CD4-positive, alpha-beta T cell treated with Interleukin-15 for 4 hours (primary cell): ENCODE measurements around the gene PRKG1.
"Not testable (repeated sequence)": the region's sequence is repeated elsewhere in the genome, so short reads cannot be mapped to it uniquely, and the experiment has no call there.

Experiments
- DNase-seq: peaks from one replicate; pipeline ENCODE4 v3.0.0-alpha.2; 2020; ENCODE audit warnings: low spot score

Gene PRKG1

GRCh38 chr10:51377932-51378599, 303.8 kb downstream of the PRKG1 start:
- no peak for DNase-seq

DNA sequence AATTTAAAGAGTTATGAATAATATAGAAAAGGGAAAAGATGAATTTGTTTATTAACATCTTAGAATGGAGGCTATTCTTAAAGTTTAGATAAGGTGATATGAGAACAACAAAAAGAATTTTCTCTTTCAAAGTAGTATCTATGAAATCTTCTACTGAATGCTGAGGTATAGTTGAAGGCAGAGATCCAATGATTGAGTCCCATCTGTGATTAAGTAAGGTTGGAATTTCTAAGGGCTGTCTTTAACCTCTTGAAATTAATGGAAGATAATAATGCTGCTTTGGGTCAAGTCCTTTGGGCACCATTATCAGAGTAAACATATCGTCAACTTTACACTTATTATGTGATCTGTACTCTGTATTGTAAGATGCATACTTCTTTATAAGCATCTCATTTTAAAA, 307.9 kb downstream of the PRKG1 start:
- DNase-seq = no peak

DNA sequence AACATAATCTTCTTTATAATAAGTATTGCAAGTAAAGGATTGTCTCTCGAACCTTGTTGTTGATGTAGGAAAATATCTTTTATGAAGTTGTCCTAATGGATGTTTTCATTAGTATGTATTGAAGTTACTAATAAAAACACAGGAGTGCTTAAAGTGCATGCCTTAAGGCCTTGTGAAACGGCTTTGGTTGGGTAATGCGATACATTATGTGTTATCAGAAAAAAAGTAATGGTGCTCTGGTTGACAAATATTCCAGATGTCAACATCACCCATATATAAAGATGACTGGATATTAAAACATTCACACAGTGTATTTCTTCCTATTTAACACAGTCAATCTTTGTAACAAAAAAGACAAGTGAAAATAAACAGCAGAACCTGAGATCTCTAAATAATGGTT, 310.7 kb downstream of the PRKG1 start:
- DNase-seq = no peak

- DNase-seq = no peak
Observed at GRCh38 chr10:51386248-51386885, 312.1 kb downstream of the PRKG1 start.

- peak; percentile 4 for DNase-seq
Observed at GRCh38 chr10:51389415-51390321, 315.4 kb downstream of the PRKG1 start.

DNA sequence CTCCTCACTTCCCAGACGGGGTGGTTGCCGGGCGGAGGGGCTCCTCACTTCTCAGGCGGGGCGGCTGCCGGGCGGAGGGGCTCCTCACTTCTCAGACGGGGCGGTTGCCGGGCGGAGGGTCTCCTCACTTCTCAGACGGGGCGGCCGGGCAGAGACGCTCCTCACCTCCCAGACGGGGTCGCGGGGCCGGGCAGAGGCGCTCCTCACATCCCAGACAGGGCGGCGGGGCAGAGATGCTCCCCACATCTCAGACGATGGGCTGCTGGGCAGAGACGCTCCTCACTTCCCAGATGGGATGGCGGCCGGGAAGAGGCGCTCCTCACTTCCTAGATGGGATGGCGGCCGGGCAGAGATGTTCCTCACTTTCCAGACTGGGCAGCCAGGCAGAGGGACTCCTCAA, 318.7 kb downstream of the PRKG1 start:
- not testable (repeated sequence) for DNase-seq

DNA sequence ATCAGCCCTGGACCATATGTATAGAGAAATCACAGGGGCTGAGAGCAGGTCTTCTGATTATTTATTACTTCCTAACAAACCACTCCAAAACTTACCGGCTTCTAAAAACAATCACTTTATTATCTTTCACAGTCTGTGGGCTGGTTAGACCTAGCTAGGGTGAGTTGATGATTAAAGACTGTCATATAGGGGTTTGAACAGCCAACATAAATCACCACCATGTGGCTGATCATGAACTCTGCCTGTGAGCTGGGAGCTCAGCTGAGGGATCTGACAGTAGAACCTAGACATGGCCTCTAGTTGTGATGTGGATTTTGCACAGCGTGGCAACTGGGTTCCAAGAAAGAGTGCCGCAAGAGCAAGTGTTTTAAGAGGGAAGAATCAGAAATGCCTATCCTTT, 319.8 kb downstream of the PRKG1 start:
- no peak for DNase-seq

DNA sequence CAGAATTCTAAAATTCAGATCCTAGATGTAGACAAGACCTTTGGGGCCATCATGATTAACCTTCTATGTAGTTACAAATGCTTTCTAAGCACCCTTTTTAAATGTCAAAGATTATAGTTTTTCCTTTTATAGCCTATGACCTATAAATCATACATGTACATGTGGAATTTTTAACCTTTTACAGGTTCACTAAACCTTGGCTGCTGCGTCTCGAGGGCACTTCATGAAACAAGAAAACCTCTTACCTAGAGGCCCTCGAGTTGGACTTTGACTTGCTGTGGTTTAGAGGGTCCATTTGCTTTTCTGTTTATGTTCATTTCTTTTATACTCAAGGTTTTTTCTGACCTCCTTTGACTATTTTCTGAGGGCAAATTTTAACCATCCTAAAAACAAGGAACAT, 323.0 kb downstream of the PRKG1 start:
- no peak for DNase-seq

- DNase-seq = no peak
Observed at GRCh38 chr10:51397695-51398094, 323.4 kb downstream of the PRKG1 start.

DNA sequence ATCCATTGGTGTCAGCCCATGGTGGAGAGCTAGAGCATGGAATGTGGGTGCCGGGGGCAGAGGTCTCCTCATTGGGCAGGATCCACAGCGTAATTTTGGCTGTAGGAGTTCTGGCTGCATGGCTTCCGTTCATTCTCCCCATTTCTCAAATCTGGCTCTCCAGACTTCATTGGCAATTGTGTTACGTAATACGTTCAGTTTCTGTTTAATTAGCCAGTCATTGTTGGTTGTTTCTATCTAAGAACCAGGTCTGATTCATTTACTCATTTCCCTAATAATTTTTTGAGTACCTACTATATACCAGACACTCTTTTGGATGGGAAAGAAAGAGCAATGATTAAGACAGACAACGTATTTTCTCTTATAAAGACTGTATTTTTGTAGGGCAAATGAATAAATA, 325.6 kb downstream of the PRKG1 start:
- DNase-seq = no peak

DNA sequence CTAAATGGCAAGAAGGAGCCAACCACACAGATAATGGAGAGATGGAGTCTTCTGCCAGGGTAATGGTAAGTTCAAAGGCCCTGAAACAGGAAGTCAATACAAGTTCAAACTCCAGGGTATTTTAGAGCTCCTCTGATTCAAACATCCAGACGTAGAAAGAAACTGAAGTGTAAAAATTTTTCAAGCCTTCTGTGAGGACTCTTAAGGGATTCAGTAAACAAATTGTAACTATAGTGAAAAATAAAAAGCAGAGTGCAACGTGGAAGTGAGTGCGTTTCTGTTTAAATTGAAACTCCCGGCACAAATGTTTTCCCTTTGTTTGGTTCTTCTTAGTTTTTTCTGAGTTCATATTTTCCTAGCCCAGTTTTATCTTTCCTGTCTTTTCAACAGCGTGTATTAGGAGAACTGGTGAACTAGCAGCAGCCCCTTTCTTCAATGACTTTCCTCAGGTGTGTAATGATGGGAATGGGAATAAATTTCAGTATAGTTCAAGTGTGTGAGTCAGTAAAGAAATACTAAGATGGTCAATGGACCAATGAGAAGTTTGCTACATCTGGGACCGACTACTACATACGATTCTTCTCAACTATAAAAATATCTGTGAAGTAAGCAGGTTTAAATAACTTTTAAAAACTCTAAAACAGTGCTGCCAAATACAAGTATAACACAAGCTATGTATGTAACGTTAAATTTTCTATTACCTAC, 326.3 kb downstream of the PRKG1 start:
- no peak for DNase-seq

DNA sequence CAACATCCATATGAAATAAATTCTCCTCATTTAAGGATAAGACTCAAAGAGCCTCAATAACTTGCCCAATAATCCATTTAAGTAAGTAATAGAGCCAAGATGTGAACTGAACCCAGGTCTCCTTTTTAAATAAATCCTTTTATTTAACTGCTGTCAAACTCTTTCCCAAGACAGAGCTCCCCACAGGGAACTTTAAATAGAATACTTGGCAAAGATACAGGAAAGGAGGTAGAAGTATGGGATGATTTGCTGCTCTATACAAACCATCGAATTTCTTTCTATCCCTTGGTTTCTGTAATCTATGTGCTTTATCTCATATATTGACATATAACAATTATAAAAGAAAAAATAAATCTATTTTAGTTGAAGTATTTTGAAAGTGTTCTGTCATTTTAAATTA, 329.2 kb downstream of the PRKG1 start:
- no peak for DNase-seq

DNA sequence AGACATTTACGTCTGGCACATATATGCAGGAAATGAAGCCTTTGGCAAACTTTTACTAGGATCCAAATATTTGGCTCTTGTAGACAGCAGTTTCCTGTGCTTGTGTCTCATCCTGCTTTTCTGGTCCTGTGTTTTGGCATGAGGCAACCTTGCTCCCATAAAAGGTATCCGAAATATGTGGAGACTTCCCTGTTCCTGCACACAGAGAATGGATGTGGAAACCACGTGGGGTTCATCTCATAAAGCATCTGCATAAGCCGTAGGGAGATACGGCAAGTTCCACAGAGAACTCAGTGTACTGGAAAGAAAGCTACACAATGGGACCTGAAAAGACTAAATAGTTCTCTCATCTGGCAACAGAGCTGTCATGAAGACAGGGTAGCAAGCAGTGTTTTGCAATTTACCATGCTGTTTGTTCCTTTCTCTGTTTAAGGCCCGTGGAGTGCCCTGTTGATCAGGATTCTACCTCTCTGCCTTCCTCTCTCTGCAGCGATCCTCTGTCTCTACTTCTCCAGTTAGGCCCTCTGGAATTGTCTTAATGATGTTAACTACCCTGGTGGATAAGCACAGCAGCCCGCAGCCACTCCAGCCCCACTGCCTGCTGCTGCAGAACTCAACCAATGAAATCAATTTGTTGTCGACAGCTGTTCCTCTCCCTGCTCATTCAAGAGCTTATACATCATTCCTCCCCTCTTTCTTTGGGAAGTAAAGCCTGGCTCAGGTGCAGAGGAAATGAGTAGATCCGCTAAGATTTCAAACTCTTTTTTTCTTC, 331.5 kb downstream of the PRKG1 start:
- no peak for DNase-seq

GRCh38 chr10:51406581-51406980, 332.3 kb downstream of the PRKG1 start:
- no peak for DNase-seq

DNA sequence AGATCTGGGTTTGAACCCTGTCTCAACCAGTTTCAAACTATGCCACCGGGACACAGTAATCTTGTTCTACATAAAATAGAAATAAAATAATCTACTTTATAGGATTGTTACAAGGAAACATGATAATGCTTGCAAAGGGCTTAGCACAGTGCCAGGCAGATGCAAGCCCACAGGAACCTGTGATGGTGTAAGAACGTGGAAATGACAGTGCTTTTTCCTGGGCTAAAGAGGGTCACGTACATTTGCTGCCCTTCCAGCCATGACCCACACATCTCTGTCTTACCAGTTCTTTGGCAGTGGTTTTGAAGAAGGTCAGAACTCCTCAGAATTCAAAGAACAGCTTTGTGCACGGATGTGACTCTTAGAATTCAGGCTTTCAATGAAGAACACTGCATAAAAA, 342.2 kb downstream of the PRKG1 start:
- no peak for DNase-seq

DNA sequence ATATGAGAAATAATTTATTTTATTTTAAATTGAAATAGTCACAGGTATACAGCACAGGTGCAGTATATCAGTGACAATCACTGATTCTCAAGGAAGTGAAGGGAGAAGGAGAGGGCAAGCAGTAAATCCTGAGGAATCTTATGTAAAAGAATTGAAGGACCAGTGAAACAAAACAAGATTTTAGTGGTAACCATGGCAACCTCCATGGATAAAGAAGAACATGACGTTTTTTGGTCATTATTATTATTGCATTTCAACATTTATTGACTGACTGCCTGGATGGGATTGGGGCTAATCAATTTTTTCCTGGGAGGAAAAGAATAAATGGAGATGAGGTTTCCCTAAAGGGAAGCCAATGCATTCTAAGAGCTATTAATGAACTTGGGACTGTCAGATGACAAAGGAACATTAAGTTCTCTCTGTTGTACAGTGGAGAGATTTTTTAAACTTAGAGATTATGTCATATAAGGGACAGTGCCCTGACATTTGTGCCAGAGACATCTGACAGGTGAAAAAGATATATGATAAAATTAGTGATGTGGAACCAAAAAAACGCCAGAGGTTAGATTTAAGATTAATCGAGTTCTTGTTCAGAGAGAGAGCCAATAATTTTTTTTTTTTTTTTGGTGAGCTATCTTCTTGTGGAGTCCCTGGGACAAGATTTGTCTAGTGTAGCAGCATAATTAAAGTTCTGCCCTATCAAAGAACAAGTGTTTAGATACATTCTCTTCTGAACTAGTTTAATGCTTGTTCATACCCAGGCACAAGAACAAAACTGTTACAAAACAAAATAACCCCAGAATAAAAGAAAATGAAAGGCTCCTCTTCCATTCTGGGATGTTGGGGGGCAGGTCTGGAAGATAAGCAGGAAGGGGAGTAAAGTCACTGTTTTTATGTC, 345.2 kb downstream of the PRKG1 start:
- no peak for DNase-seq

- DNase-seq = no peak
Observed at GRCh38 chr10:51421853-51422252, 347.6 kb downstream of the PRKG1 start.

DNA sequence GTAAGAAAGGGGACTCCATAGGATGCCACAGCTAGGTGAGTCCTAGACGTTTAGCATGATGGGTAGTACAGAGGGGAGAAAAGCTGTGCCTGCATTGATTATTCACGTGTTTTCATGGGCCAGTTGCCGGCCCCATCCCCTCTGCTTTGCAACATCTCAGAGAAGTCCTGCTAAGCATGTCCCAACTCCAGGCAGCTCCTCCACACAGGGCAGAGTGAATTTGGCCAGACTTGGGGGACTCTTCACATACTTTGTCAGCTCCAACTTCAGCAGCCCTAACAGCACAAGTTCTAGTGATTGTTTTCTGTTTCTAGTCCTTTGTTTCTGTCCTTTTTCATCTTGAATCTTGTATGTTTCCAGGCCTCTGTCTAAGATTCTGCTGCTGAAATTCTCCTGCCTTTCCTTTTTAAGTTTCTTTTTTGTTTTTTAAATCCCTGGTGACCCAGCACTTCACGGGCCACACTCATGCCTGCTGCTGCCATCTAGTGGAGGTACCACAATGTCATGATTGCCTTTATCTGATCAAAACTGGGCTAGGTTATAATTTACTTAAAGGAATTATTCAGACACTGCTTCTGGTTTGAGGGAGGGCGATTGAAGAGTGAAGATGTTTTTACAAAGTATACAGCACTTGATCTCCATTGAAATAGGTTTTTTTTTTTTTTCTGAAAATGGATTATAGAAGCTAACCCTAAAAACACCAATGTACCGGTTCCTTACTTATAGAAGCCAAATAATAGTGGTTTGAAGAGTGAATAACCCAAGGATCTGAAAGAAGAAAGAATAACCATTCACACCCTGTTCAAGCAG, 348.2 kb downstream of the PRKG1 start:
- DNase-seq = peak; percentile 37

DNA sequence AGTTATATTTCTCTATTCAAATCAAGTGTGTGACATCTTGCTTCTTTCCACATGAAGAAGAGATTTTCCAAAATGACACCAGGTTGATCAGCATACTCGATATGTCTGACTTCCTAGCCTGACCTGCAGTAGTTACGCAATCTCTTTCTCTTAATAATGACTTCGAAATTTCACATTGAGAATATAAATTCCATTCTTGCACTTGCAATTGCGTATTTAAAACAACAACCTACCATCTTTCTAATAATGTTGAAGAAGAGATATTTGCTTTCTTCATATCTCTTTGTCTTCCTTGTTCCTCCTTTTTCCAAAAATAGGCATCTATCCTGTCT, 348.8 kb downstream of the PRKG1 start:
- DNase-seq = no peak

- no peak for DNase-seq
Observed at GRCh38 chr10:51425431-51425830, 351.1 kb downstream of the PRKG1 start.
